A549 (cell line): ENCODE results near the gene ADCY2. TPM values are rescaled to one million over a fixed set of nuclear protein-coding genes. Genes with fewer than 3 reads are reported as not detected.

Experiments
- ATAC-seq, 2 experiments: fragments of 200-7000 bp in 1 of 2; fragments of >200 bp in 1 of 2; cut with Nextera tagmentation in 1 of 2; cut with Tn5 transposase in 1 of 2; 3 replicates each; pipeline versions ENCODE4 v1.8.0 to v1.9.1; 2018 to 2020; ENCODE audit warnings: mild to moderate bottlenecking in 1 of 2, moderate library complexity in 1 of 2
- CTCF ChIA-PET: fragments of 300-600 bp; sonication (Branson Sonifier 250); formaldehyde crosslinking; extraction: SDS; loops from one replicate; lab custom pipeline; 2021; ENCODE audit warnings: antibody characterized with exemption, inconsistent platforms; lab: Yijun Ruan, JAX
- POLR2A ChIA-PET: fragments of 350-600 bp; formaldehyde crosslinking; extraction: SDS; loops from one replicate; lab custom pipeline; 2021; ENCODE audit warnings: antibody characterized with exemption, inconsistent platforms; lab: Yijun Ruan, JAX
- DNase-seq, 2 experiments: peaks; one replicate each; pipeline versions ENCODE4 v3.0.0 to v3.0.0-alpha.2; 2011 to 2016; ENCODE audit warnings: low read depth in 1 of 2, low spot score in 1 of 2
- FAIRE-seq: peaks from 2 replicates; lab custom pipeline; 2011; peaks lifted over from hg19 to GRCh38; lab: Jason Lieb, UNC
- H3K27ac ChIP-seq, 2 experiments: fragments of >200 bp; sonication (Bioruptor Twin); formaldehyde crosslinking; 3 replicates each; pipeline ENCODE4 v1.5.1; 2016 to 2017
- H3K4me1 ChIP-seq: fragments of >200 bp; sonication (Bioruptor Twin); formaldehyde crosslinking; 3 replicates; pipeline ENCODE4 v1.6.1; 2016
- H3K4me2 ChIP-seq: fragments of >200 bp; sonication (Bioruptor Twin); formaldehyde crosslinking; 3 replicates; pipeline ENCODE4 v1.6.1; 2016
- H3K4me3 ChIP-seq: fragments of >200 bp; sonication (Bioruptor Twin); formaldehyde crosslinking; 3 replicates; pipeline ENCODE4 v1.5.1; 2016
- H3K9me3 ChIP-seq: fragments of >200 bp; sonication (Bioruptor Twin); formaldehyde crosslinking; 3 replicates; pipeline ENCODE4 v1.6.1; 2016
- CBX8 ChIP-seq: fragments of 200-600 bp; sonication (generic); IDR thresholded peaks from 2 replicates; pipeline ENCODE4 v1.6.1; 2016
- CEBPB ChIP-seq, 2 experiments: fragments of >200 bp in 1 of 2; sonication (Bioruptor Twin) in 1 of 2; formaldehyde crosslinking in 1 of 2; IDR thresholded peaks; 2 replicates each; pipeline ENCODE4 v1.6.1; 2012 to 2016
- EP300 ChIP-seq, 2 experiments: fragments of >200 bp; sonication (Bioruptor Twin); formaldehyde crosslinking; IDR thresholded peaks; 2 replicates in 1 of 2; 3 replicates in 1 of 2; pipeline ENCODE4 v1.6.1; 2016 to 2017
- ESRRA ChIP-seq: fragments of 150-350 bp; IDR thresholded peaks from 2 replicates; pipeline ENCODE4 v1.6.1; 2014; ENCODE audit warnings: mild to moderate bottlenecking, low read length, borderline replicate concordance
- FOSB ChIP-seq: fragments of 250-450 bp; sonication (Bioruptor Pico); IDR thresholded peaks from 2 replicates; pipeline ENCODE4 v1.5.0; 2020; ENCODE audit warnings: mild to moderate bottlenecking, moderate library complexity
- FOSL2 ChIP-seq, 2 experiments: fragments of 450-650 bp in 1 of 2; fragments of >200 bp in 1 of 2; sonication (Bioruptor Twin) in 1 of 2; formaldehyde crosslinking; IDR thresholded peaks; 2 replicates each; pipeline versions ENCODE4 v1.5.0 to v1.6.1; 2016 to 2020; ENCODE audit warnings: mild to moderate bottlenecking in 1 of 2, moderate library complexity in 1 of 2
- FOXS1 ChIP-seq: fragments of 250-450 bp; sonication (Bioruptor Pico); IDR thresholded peaks from 2 replicates; pipeline ENCODE4 v1.5.0; 2020; ENCODE audit warnings: mild to moderate bottlenecking, moderate library complexity
- HDAC2 ChIP-seq: fragments of 200-600 bp; sonication (generic); IDR thresholded peaks from 2 replicates; pipeline ENCODE4 v1.6.1; 2016
- HEYL ChIP-seq: fragments of 250-450 bp; sonication (Bioruptor Pico); IDR thresholded peaks from 2 replicates; pipeline ENCODE4 v1.8.0; 2021; ENCODE audit warnings: mild to moderate bottlenecking, moderate library complexity
- HOXB5 ChIP-seq: fragments of 250-450 bp; sonication (Bioruptor Pico); IDR thresholded peaks from 2 replicates; pipeline ENCODE4 v1.5.0; 2020; ENCODE audit warnings: mild to moderate bottlenecking, moderate library complexity
- JUN ChIP-seq, 2 experiments: fragments of >200 bp; sonication (Bioruptor Twin); formaldehyde crosslinking; IDR thresholded peaks; 2 replicates in 1 of 2; 3 replicates in 1 of 2; pipeline ENCODE4 v1.6.1; 2016 to 2017
- MAFK ChIP-seq: fragments of 450-650 bp; IDR thresholded peaks from 2 replicates; pipeline ENCODE4 v1.6.1; 2014; ENCODE audit not compliant: partially characterized antibody
- NFE2L2 ChIP-seq: fragments of 150-350 bp; conservative IDR thresholded peaks from 2 replicates; pipeline ENCODE4 v1.6.1; 2014; ENCODE audit warnings: low read length
- NR3C1 ChIP-seq: fragments of >200 bp; sonication (Bioruptor Twin); formaldehyde crosslinking; IDR thresholded peaks from 3 replicates; pipeline ENCODE4 v1.6.1; 2017
- PHF8 ChIP-seq: fragments of 200-600 bp; sonication (generic); IDR thresholded peaks from 2 replicates; pipeline ENCODE4 v1.6.1; 2016; ENCODE audit warnings: low read depth, mild to moderate bottlenecking, antibody characterized with exemption, moderate library complexity, borderline replicate concordance
- POLR2A ChIP-seq: IDR thresholded peaks from 2 replicates; pipeline ENCODE4 v1.6.1; 2012; ENCODE audit warnings: mild to moderate bottlenecking, low read length
- POLR2AphosphoS2 ChIP-seq: conservative IDR thresholded peaks from 2 replicates; pipeline ENCODE4 v1.6.1; 2012; ENCODE audit warnings: low read length, improper control_type of control experiment, inconsistent platforms
- RAD21 ChIP-seq, 2 experiments: fragments of >200 bp in 1 of 2; sonication (Bioruptor Twin) in 1 of 2; formaldehyde crosslinking in 1 of 2; IDR thresholded peaks in 1 of 2; conservative IDR thresholded peaks in 1 of 2; 2 replicates in 1 of 2; 3 replicates in 1 of 2; pipeline ENCODE4 v1.6.1; 2012 to 2018; ENCODE audit warnings: inconsistent platforms in 1 of 2
- RFX5 ChIP-seq: fragments of 450-650 bp; IDR thresholded peaks from 2 replicates; pipeline ENCODE4 v1.7.1; 2014; ENCODE audit warnings: antibody characterized with exemption, mild to moderate bottlenecking, moderate library complexity
- RNF2 ChIP-seq: fragments of 200-600 bp; sonication (generic); IDR thresholded peaks from 2 replicates; pipeline ENCODE4 v1.6.1; 2016; ENCODE audit warnings: low read depth, mild to moderate bottlenecking, antibody characterized with exemption, moderate library complexity, borderline replicate concordance
- SREBF2 ChIP-seq: fragments of 450-650 bp; IDR thresholded peaks from 2 replicates; pipeline ENCODE4 v1.6.1; 2014; ENCODE audit warnings: mild to moderate bottlenecking, moderate library complexity
- ZFP36 ChIP-seq: fragments of 450-650 bp; IDR thresholded peaks from 2 replicates; pipeline ENCODE4 v1.6.1; 2014; ENCODE audit warnings: borderline replicate concordance; ENCODE audit not compliant: partially characterized antibody
- ZNF302 ChIP-seq: fragments of 250-450 bp; sonication (Bioruptor Pico); IDR thresholded peaks from 2 replicates; pipeline ENCODE4 v1.9.0; 2021; ENCODE audit warnings: inconsistent platforms, mild to moderate bottlenecking, moderate library complexity
- ZSCAN20 ChIP-seq: fragments of 250-450 bp; sonication (Bioruptor Pico); IDR thresholded peaks from 2 replicates; pipeline ENCODE4 v1.8.0; 2022; ENCODE audit warnings: mild to moderate bottlenecking, moderate library complexity
- WGBS: methylation state at CpG from one replicate; pipeline ENCODE4 v1.1.6; 2017; ENCODE audit errors: missing lambda C conversion rate; 5-methylcytosine and 5-hydroxymethylcytosine counted together
- polyA plus RNA-seq, 4 experiments: library from polyadenylated mRNA; depleted of rRNA in 3 of 4; stranded (reverse); fragments of >200 nt; fragmentation: RNase III in 1 of 4; extraction: RNeasy Plus Mini Kit Qiagen cat#74134 plus additional on column Dnase treatment in 1 of 4; gene quantifications; 2 replicates in 3 of 4; 3 replicates in 1 of 4; pipeline ENCODE4 v1.2.3, GENCODE V29; 2011 to 2017
- TF ChIP-seq, protein P1 (sequence below): fragments of 450-650 bp; IDR thresholded peaks from 2 replicates; pipeline ENCODE4 v1.6.1; 2014; ENCODE audit warnings: antibody characterized with exemption
- TF ChIP-seq, protein P2 (sequence below): fragments of 250-450 bp; sonication (Bioruptor Pico); IDR thresholded peaks from 2 replicates; pipeline ENCODE4 v1.5.0; 2020; ENCODE audit warnings: low read depth, mild to moderate bottlenecking, moderate library complexity
- TF ChIP-seq, protein P3 (sequence below): fragments of >200 bp; sonication (Bioruptor Twin); formaldehyde crosslinking; IDR thresholded peaks from 3 replicates; pipeline ENCODE4 v1.5.1; 2016
- TF ChIP-seq, protein P4 (sequence below): fragments of 250-450 bp; sonication (Bioruptor Pico); IDR thresholded peaks from 2 replicates; pipeline ENCODE4 v1.5.0; 2021; ENCODE audit warnings: mild to moderate bottlenecking, moderate library complexity, borderline replicate concordance

The ADCY2 gene
- polyA plus RNA-seq, 2 of the 4 experiments (the other 2 are of a cell fraction), result not detected

DNA sequence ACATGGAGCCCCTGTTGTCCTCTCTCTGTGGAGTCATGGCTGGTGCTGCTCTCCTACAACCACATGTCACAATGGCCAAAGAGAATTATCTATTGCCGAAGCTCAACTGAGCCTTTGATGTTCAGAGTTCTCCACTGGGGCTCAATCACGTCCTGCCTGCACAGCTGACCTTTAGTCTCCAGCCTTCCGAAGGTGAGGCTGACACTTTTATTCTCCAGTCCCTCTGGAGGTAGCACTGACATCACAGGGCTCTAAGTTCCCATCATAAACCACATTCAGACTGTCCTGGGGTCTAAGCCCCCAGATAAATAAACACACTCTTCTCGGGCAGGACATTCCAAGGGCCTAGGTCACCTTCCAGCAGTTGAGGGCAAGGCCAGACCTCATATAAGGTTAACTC is 23.4 kb downstream of the ADCY2 start (continued):
- TF ChIP-seq FOXS1 (no peak), EP300 (IDR thresholded peaks at IDR 0.05) (no peak)

DNA sequence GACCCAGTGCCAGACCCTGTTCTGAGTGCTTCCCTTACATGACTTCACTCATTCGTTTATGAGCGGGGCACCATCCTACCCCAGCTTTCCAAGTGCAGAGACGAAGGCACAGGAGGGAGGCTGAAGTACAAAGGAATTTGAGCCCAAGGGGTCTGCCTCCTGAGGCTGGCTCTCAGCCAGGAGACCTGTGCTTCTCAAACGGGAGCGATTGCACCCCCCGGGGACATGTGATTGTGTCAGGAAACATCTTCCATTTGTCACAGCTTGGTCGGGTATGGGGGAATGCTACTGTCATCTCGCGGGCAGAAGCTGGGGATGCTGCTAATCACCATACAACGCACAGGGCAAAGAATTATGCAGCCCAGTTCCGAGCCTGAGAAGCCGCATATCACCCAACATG is 23.9 kb downstream of the ADCY2 start:
- Histone ChIP-seq H3K27ac (no peak overlapping the region), H3K4me1 (no peaks in the 10 kb centered on the region), H3K9me3 (no peaks in the 10 kb centered on the region), H3K4me2 (no peak overlapping the region), H3K4me3 (no peak overlapping the region)
- WGBS, result 21% methylated on average over 9 of the region's 12 CpGs
- DNase-seq (no peak), ATAC-seq (no peak), FAIRE-seq (no peak)
- POLR2A ChIA-PET, result no interaction called here
- CTCF ChIA-PET, result interaction anchor here (0.6 kb wide), 1 partner anchor 677 kb away, joined by 3 read pairs; no protein-coding TSS in a partner anchor
- TF ChIP-seq RNF2, result no peak
- no peak for TF ChIP-seq RAD21 (conservative IDR thresholded peaks at IDR 0.05 in 1 of 2, IDR thresholded peaks at IDR 0.05 in 1 of 2)
- no peak for TF ChIP-seq ESRRA
- no peak for TF ChIP-seq JUN (IDR thresholded peaks at IDR 0.05)
- no peak for TF ChIP-seq POLR2AphosphoS2
- no peak for TF ChIP-seq CBX8
- TF ChIP-seq, protein P1, sequence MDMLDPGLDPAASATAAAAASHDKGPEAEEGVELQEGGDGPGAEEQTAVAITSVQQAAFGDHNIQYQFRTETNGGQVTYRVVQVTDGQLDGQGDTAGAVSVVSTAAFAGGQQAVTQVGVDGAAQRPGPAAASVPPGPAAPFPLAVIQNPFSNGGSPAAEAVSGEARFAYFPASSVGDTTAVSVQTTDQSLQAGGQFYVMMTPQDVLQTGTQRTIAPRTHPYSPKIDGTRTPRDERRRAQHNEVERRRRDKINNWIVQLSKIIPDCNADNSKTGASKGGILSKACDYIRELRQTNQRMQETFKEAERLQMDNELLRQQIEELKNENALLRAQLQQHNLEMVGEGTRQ, result no peak
- TF ChIP-seq ZFP36, result no peak
- TF ChIP-seq HEYL (CRISPR knock-in tag), result no peak
- no peak for TF ChIP-seq ZNF302 (CRISPR knock-in tag)
- TF ChIP-seq PHF8, result no peak
- TF ChIP-seq, protein P2, sequence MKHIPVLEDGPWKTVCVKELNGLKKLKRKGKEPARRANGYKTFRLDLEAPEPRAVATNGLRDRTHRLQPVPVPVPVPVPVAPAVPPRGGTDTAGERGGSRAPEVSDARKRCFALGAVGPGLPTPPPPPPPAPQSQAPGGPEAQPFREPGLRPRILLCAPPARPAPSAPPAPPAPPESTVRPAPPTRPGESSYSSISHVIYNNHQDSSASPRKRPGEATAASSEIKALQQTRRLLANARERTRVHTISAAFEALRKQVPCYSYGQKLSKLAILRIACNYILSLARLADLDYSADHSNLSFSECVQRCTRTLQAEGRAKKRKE, result no peak
- TF ChIP-seq, protein P3, sequence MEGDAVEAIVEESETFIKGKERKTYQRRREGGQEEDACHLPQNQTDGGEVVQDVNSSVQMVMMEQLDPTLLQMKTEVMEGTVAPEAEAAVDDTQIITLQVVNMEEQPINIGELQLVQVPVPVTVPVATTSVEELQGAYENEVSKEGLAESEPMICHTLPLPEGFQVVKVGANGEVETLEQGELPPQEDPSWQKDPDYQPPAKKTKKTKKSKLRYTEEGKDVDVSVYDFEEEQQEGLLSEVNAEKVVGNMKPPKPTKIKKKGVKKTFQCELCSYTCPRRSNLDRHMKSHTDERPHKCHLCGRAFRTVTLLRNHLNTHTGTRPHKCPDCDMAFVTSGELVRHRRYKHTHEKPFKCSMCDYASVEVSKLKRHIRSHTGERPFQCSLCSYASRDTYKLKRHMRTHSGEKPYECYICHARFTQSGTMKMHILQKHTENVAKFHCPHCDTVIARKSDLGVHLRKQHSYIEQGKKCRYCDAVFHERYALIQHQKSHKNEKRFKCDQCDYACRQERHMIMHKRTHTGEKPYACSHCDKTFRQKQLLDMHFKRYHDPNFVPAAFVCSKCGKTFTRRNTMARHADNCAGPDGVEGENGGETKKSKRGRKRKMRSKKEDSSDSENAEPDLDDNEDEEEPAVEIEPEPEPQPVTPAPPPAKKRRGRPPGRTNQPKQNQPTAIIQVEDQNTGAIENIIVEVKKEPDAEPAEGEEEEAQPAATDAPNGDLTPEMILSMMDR, result no peak
- no peak for TF ChIP-seq SREBF2

DNA sequence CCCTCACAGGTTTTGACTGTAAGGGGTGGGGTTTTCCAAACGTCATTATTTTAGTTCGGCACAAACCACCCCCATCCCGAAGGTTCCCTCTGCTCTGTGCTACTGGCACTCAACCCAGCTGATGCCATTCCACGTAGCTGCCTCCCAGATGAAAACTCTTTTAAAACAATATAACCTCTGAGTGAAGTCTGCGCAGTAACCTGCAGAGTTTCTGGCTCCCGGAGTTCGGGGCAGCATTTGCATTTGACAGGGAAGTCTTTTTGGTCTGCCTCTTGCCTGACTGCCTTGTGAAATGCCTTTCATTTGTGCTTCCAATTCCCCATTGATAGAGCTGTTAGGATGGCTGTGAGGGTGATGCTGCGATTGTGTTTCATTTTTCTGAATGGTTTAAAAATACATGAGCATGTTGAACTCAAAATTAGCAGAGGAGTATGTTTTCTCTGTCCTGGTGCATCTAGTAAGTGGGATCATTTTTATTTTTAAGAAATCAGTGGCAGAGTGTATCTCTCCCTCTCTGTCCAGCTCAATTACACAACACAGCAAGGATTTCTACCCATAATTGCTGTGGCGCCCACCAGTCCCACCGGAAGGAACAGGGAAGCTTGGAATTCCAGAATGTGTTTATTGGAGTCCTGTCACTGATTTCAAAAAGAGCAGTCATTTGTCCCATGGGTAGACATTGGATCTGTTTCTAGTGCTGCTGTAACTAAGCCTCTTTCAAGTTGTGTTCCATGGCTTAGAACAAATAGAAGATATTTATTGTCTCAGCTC is 24.8 kb downstream of the ADCY2 start:
- Histone ChIP-seq H3K27ac (no peak overlapping the region), H3K9me3 (no peaks in the 10 kb centered on the region), H3K4me2 (no peak overlapping the region), H3K4me1 (no peaks in the 10 kb centered on the region), H3K4me3 (no peak overlapping the region)
- TF ChIP-seq NFE2L2, result no peak
- TF ChIP-seq RAD21 (conservative IDR thresholded peaks at IDR 0.05 in 1 of 2, IDR thresholded peaks at IDR 0.05 in 1 of 2), result no peak
- TF ChIP-seq EP300 (IDR thresholded peaks at IDR 0.05), result no peak
- TF ChIP-seq NR3C1, result no peak
- TF ChIP-seq MAFK, result no peak
- no peak for TF ChIP-seq CEBPB (IDR thresholded peaks at IDR 0.05)
- TF ChIP-seq RFX5, result no peak
- TF ChIP-seq POLR2A, result no peak
- TF ChIP-seq, protein P4, sequence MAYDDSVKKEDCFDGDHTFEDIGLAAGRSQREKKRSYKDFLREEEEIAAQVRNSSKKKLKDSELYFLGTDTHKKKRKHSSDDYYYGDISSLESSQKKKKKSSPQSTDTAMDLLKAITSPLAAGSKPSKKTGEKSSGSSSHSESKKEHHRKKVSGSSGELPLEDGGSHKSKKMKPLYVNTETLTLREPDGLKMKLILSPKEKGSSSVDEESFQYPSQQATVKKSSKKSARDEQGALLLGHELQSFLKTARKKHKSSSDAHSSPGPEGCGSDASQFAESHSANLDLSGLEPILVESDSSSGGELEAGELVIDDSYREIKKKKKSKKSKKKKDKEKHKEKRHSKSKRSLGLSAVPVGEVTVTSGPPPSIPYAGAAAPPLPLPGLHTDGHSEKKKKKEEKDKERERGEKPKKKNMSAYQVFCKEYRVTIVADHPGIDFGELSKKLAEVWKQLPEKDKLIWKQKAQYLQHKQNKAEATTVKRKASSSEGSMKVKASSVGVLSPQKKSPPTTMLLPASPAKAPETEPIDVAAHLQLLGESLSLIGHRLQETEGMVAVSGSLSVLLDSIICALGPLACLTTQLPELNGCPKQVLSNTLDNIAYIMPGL (CRISPR knock-in tag), result no peak
- no peak for TF ChIP-seq POLR2AphosphoS2
- no peak for TF ChIP-seq HOXB5 (CRISPR knock-in tag)
- no peak for TF ChIP-seq FOSL2 (IDR thresholded peaks at IDR 0.05)
- TF ChIP-seq FOSL2 (CRISPR knock-in tag; IDR thresholded peaks at IDR 0.05), result no peak
- no peak for TF ChIP-seq ZSCAN20
- no peak for TF ChIP-seq FOSB (CRISPR knock-in tag)
- TF ChIP-seq ESRRA, result no peak
- no peak for TF ChIP-seq HDAC2
- no peak for TF ChIP-seq SREBF2
- DNase-seq (no peak), ATAC-seq (no peak), FAIRE-seq (no peak)
- POLR2A ChIA-PET, result no interaction called here
- WGBS, result 8% methylated on average over 10 of the region's 10 CpGs
- CTCF ChIA-PET, result no interaction called here
